Left ventricle myocardium superior (tissue), 1 donor: Measurements from ENCODE around the gene NDUFAF5. TPM values are rescaled to one million over a fixed set of nuclear protein-coding genes. Genes with fewer than 3 reads are reported as not detected.
A peak's percentile ranks its signal among the peaks of the same experiment; 100 is the strongest.

Experiments used
- ATAC-seq: fragments of 200-7000 bp; cut with Tn5 transposase; one replicate; pipeline ENCODE4 v1.9.1; 2020; ENCODE audit warnings: mild to moderate bottlenecking, moderate library complexity
- DNase-seq: peaks from one replicate; pipeline ENCODE4 v3.0.0-alpha.2; 2020
- intact Hi-C: fragments of 100-400 bp; cut with micrococcal nuclease; formaldehyde crosslinking; loops from one replicate; pipeline ENCODE4 v1.11.0; 2022
- total RNA-seq: library from RNA; stranded (reverse); fragmentation: NEBNext Ultra II Directional; extraction: Animal tissue kit (Norgen Biotek cat#: 25700); gene quantifications from one replicate; pipeline ENCODE4 v1.2.1, GENCODE V29; 2021
- donor health status: DM: no; HTN: yes; CAD: no; lungs with severe emphysema.

The NDUFAF5 gene
- total RNA-seq, 1 donor from 2014 or later: 67.4 TPM

DNA sequence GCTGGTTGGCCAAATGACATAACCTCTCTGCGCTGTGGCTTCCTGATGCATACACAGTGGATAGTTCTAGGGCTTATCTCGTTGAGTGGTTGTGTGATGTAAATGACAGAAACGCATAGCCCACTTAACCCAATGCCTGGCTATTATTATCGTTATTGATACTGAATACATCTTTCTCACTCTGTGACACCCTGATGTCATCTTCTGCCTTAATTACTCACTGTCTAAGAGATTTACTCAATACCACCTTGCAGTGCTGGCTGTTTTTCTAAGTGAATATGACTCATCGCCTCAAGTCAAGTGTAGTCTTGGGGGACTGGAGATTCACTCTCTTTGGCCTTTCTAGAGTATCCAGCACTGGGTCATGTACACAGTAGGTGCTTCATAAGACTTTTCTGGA lies 73.6 kb downstream of the NDUFAF5 start:
- DNase-seq: no peak
- no peak for ATAC-seq
- intact Hi-C loops: no loop called here

DNA sequence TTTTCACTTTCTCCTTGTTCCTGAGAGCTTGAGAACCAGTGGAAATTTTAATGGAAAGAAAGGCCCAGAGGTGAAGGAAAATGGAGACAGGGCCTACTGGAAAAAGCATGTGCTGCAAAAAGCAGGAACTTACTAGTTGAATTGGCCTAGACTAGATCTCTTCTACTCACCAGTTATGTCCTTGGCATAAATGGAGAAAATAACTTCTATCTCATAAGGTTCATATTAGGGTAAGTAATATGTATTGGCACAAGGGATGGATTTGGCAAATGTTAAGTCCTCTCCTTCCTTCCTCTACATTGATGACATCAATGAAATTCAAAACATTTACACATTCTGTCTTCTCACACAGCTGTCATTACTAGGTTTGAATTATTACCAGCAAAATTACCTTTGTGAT lies 74.0 kb downstream of the NDUFAF5 start:
- ATAC-seq (no peak), DNase-seq (no peak)
- intact Hi-C loops: no loop called here

GRCh38 chr20:13862245-13862644 lies 77.4 kb downstream of the NDUFAF5 start:
- ATAC-seq (no peak), DNase-seq (no peak)
- intact Hi-C loops: no loop called here

- DNase-seq (no peak), ATAC-seq (peak; percentile 71)
- intact Hi-C loops: no loop called here
These were observed 78.4 kb downstream of the NDUFAF5 start for GRCh38 chr20:13863244-13863643.

- intact Hi-C loops: no loop called here
- ATAC-seq: no peak
These were observed 80.3 kb downstream of the NDUFAF5 start for GRCh38 chr20:13865156-13865555.

DNA sequence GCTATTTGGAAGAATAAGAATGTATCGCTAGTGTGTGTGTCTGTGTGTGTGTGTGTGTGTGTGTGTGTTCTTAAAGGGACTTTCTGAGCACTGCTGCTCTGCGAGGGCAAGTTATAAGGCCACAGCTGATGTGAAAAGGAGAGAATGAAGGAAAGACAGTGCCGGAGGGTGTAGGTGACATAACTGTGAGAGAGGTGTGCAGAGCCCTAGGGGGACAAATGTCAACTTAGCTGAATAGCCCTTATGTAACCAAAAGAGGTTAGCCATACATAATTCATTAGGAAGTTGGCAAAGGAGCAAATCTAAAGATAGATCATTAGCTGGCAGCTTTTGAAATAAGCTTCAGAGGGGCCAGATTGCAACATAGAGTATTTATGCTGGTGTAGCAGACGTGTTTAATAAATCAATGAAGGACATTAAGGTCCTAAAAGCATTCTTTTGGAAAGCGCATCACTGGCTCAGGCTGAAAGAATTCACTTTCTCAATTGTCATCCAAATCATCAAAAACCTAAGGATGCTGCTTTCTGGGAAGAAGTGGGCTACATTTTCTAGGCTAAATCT lies 81.0 kb downstream of the NDUFAF5 start:
- peak; percentile 65 for ATAC-seq
- intact Hi-C loops: no loop called here
- no peak for DNase-seq

More at GRCh38 chr20:13865156-13865555, 80.3 kb downstream of the NDUFAF5 start:
- DNase-seq: no peak

DNA sequence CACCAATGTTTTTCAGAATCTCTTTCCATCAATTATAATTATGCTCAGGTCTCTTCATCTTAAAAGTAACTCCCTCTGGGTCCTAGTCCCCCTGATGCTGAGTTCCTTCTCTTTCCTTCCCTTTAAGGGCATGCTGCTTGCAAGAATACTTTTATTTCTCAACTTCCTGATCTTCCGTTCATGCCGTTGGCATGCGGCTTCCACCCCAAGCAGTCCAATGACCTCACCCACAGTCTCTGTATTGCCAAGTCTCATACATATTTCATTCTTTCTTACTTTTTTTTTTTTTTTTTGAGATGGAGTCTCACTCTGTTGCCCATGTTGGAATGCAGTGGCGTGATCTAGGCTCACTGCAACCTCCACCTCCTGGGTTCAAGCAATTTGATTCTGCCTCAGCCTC lies 83.5 kb downstream of the NDUFAF5 start:
- intact Hi-C loops: no loop called here
- no peak for ATAC-seq
- no peak for DNase-seq

- DNase-seq (no peak), ATAC-seq (no peak)
- intact Hi-C loops: no loop called here
These were observed 85.4 kb downstream of the NDUFAF5 start for GRCh38 chr20:13870170-13870748.

Other genes with a start within 250 kb of the NDUFAF5 start
- gene TASP1, start 146.1 kb upstream of the NDUFAF5 start, total RNA-seq: 5.0 TPM
- 13.7 TPM for gene ESF1, start 109 bp upstream of the NDUFAF5 start, total RNA-seq
- gene SEL1L2, start 205.6 kb downstream of the NDUFAF5 start, total RNA-seq: 0.40 TPM
- gene MACROD2, start 210.5 kb downstream of the NDUFAF5 start, total RNA-seq: 3.5 TPM